H1 (cell line): ENCODE measurements around the gene CACNB4. TPM values are rescaled to one million over a fixed set of nuclear protein-coding genes. Genes with fewer than 3 reads are reported as not detected.

Experiments
- CTCF ChIA-PET: fragments of 300-600 bp; sonication (Branson Sonifier 250); formaldehyde crosslinking; loops from one replicate; lab custom pipeline; 2021; ENCODE audit not compliant: partially characterized antibody; lab: Charles Lee
- POLR2A ChIA-PET: fragments of 300-600 bp; sonication (Branson Sonifier 250); formaldehyde crosslinking; loops from one replicate; lab custom pipeline; 2021; ENCODE audit warnings: inconsistent platforms; ENCODE audit not compliant: partially characterized antibody; lab: Charles Lee
- DNase-seq, 2 experiments: peaks; one replicate each; pipeline versions ENCODE4 v3.0.0 to v3.0.0-alpha.2; 2010 to 2022; ENCODE audit warnings: low spot score in 2 of 2, low read depth in 1 of 2, mixed read lengths in 1 of 2
- FAIRE-seq: peaks from 2 replicates; lab custom pipeline; 2011; peaks lifted over from hg19 to GRCh38; lab: Jason Lieb, UNC
- H2AFZ ChIP-seq: 2 replicates; pipeline ENCODE4 v1.8.1; 2012; ENCODE audit warnings: low read length, inconsistent platforms
- H2AK5ac ChIP-seq: 2 replicates; pipeline ENCODE4 v1.6.1; 2013; ENCODE audit warnings: low read depth, low read length
- H2BK120ac ChIP-seq: replicated peaks from 2 replicates; pipeline ENCODE3; 2013; ENCODE audit warnings: low read depth, low read length, inconsistent platforms
- H2BK12ac ChIP-seq: 2 replicates; pipeline ENCODE4 v1.6.1; 2013; ENCODE audit warnings: low read depth, low read length
- H2BK15ac ChIP-seq: 2 replicates; pipeline ENCODE4 v1.6.1; 2013; ENCODE audit warnings: low read length
- H2BK20ac ChIP-seq: 2 replicates; pipeline ENCODE4 v1.6.1; 2013; ENCODE audit warnings: low read length
- H2BK5ac ChIP-seq: 2 replicates; pipeline ENCODE4 v1.6.1; 2013; ENCODE audit warnings: low read depth, low read length
- H3K14ac ChIP-seq: 2 replicates; pipeline ENCODE4 v1.6.1; 2013; ENCODE audit warnings: inconsistent platforms; ENCODE audit not compliant: insufficient read length
- H3K18ac ChIP-seq: 2 replicates; pipeline ENCODE4 v1.6.1; 2013; ENCODE audit warnings: low read length; ENCODE audit errors: extremely low read depth
- H3K23ac ChIP-seq: 2 replicates; pipeline ENCODE4 v1.6.1; 2013; ENCODE audit warnings: inconsistent platforms; ENCODE audit not compliant: insufficient read length
- H3K23me2 ChIP-seq: 2 replicates; pipeline ENCODE4 v1.6.1; 2013; ENCODE audit warnings: low read depth, low read length
- H3K27ac ChIP-seq: 2 replicates; pipeline ENCODE4 v1.6.1; 2011; ENCODE audit warnings: low read depth, low read length, inconsistent platforms
- H3K27me3 ChIP-seq, 4 experiments: replicated peaks in 1 of 4; 1 replicate in 1 of 4; 2 replicates in 3 of 4; pipeline versions ENCODE4 v1.6.1 to v1.8.1; 2011 to 2013; ENCODE audit warnings: low read length in 3 of 4, mild to moderate bottlenecking in 3 of 4, inconsistent platforms in 2 of 4, mixed read lengths in 2 of 4, moderate library complexity in 1 of 4; ENCODE audit not compliant: control insufficient read depth in 3 of 4, insufficient read depth in 3 of 4; ENCODE audit errors: extremely low read depth in 1 of 4
- H3K36me3 ChIP-seq, 4 experiments: 2 replicates each; pipeline versions ENCODE4 v1.6.1 to v1.8.1; 2011 to 2013; ENCODE audit warnings: mild to moderate bottlenecking in 4 of 4, low read length in 3 of 4, moderate library complexity in 2 of 4, control low read depth in 1 of 4, inconsistent platforms in 1 of 4; ENCODE audit not compliant: insufficient read depth in 4 of 4, control insufficient read depth in 2 of 4
- H3K4ac ChIP-seq: replicated peaks from 2 replicates; pipeline ENCODE3; 2013; ENCODE audit warnings: low read length, low read depth, mixed read lengths, inconsistent platforms; ENCODE audit not compliant: insufficient read length
- H3K4me1 ChIP-seq, 4 experiments: replicated peaks in 1 of 4; 1 replicate in 1 of 4; 2 replicates in 3 of 4; pipeline versions ENCODE4 v1.6.1 to v1.8.1; 2011 to 2013; ENCODE audit warnings: low read length in 3 of 4, inconsistent platforms in 2 of 4, mixed read lengths in 1 of 4; ENCODE audit not compliant: insufficient read depth in 4 of 4, control insufficient read depth in 3 of 4
- H3K4me2 ChIP-seq, 2 experiments: 2 replicates each; pipeline versions ENCODE4 v1.6.1 to v1.8.1; 2011 to 2013; ENCODE audit warnings: low read depth in 2 of 2, low read length in 2 of 2, control low read depth in 1 of 2, inconsistent platforms in 1 of 2, mild to moderate bottlenecking in 1 of 2; ENCODE audit not compliant: insufficient read depth in 1 of 2
- H3K4me3 ChIP-seq, 4 experiments: fragments of 200-600, 300-600 bp in 1 of 4; sonication (generic), shearing (Covaris generic), sonication (Bioruptor Twin) in 1 of 4; 2 replicates each; pipeline versions ENCODE4 v1.5.1 to v1.8.1; 2011 to 2016; ENCODE audit warnings: low read length in 4 of 4, low read depth in 3 of 4, control low read depth in 2 of 4, inconsistent platforms in 2 of 4, mild to moderate bottlenecking in 2 of 4, mixed read lengths in 1 of 4, moderate library complexity in 1 of 4; ENCODE audit not compliant: insufficient read depth in 2 of 4; ENCODE audit errors: extremely low read depth in 1 of 4
- H3K56ac ChIP-seq: replicated peaks from 2 replicates; pipeline ENCODE3; 2013; ENCODE audit warnings: low read depth, mild to moderate bottlenecking, mixed read lengths, low read length, inconsistent platforms; ENCODE audit not compliant: insufficient read length
- H3K79me1 ChIP-seq: 2 replicates; pipeline ENCODE4 v1.6.1; 2013; ENCODE audit warnings: low read depth, low read length, control low read depth
- H3K79me2 ChIP-seq, 2 experiments: 2 replicates each; pipeline versions ENCODE4 v1.6.1 to v1.8.1; 2012 to 2013; ENCODE audit warnings: low read length in 2 of 2, mild to moderate bottlenecking in 2 of 2, inconsistent platforms in 1 of 2; ENCODE audit not compliant: insufficient read depth in 2 of 2, control insufficient read depth in 1 of 2
- H3K9ac ChIP-seq, 4 experiments: replicated peaks in 1 of 4; 1 replicate in 1 of 4; 2 replicates in 3 of 4; pipeline versions ENCODE4 v1.6.1 to v1.8.1; 2011 to 2013; ENCODE audit warnings: low read depth in 3 of 4, low read length in 3 of 4, control low read depth in 2 of 4, mild to moderate bottlenecking in 2 of 4, moderate library complexity in 2 of 4, inconsistent platforms in 1 of 4; ENCODE audit errors: extremely low read depth in 1 of 4
- H3K9me3 ChIP-seq, 2 experiments: 2 replicates each; pipeline versions ENCODE4 v1.6.1 to v1.8.1; 2012 to 2013; ENCODE audit warnings: mild to moderate bottlenecking in 2 of 2, moderate library complexity in 2 of 2, control low read depth in 1 of 2, inconsistent platforms in 1 of 2, low read depth in 1 of 2, low read length in 1 of 2, mixed read lengths in 1 of 2; ENCODE audit not compliant: insufficient read depth in 2 of 2
- H4K20me1 ChIP-seq, 2 experiments: replicated peaks in 1 of 2; 2 replicates each; pipeline versions ENCODE3 to v1.8.1; 2011 to 2013; ENCODE audit warnings: inconsistent platforms in 2 of 2, low read length in 2 of 2, mild to moderate bottlenecking in 1 of 2; ENCODE audit not compliant: insufficient read depth in 2 of 2, control insufficient read depth in 1 of 2
- H4K5ac ChIP-seq: 2 replicates; pipeline ENCODE4 v1.6.1; 2013; ENCODE audit warnings: low read length, low read depth, mixed read lengths, inconsistent platforms; ENCODE audit not compliant: insufficient read length
- H4K8ac ChIP-seq: 2 replicates; pipeline ENCODE4 v1.8.0; 2013; ENCODE audit warnings: mild to moderate bottlenecking, moderate library complexity, low read length, inconsistent platforms; ENCODE audit not compliant: insufficient read depth; ENCODE audit errors: extremely low read depth
- H4K91ac ChIP-seq: replicated peaks from 2 replicates; pipeline ENCODE3; 2013; ENCODE audit warnings: low read length, mixed read lengths, inconsistent platforms; ENCODE audit not compliant: insufficient read length
- ATF2 ChIP-seq: IDR thresholded peaks from 2 replicates; pipeline ENCODE4 v1.6.1; 2012; ENCODE audit warnings: low read length, inconsistent platforms
- CEBPB ChIP-seq: IDR thresholded peaks from 2 replicates; pipeline ENCODE4 v1.6.1; 2012; ENCODE audit warnings: low read depth, low read length
- CREB1 ChIP-seq: IDR thresholded peaks from 2 replicates; pipeline ENCODE4 v1.6.1; 2012; ENCODE audit warnings: inconsistent platforms
- EGR1 ChIP-seq: IDR thresholded peaks from 2 replicates; pipeline ENCODE4 v1.6.1; 2011; ENCODE audit warnings: low read depth, low read length, borderline replicate concordance
- EP300 ChIP-seq, 2 experiments: IDR thresholded peaks; 1 replicate in 1 of 2; 2 replicates in 1 of 2; pipeline ENCODE4 v1.6.1; 2011 to 2012; ENCODE audit warnings: low read depth in 2 of 2, low read length in 2 of 2, mild to moderate bottlenecking in 2 of 2, borderline replicate concordance in 1 of 2, inconsistent platforms in 1 of 2, moderate library complexity in 1 of 2
- KDM5A ChIP-seq: fragments of 200-600 bp; IDR thresholded peaks from 2 replicates; pipeline ENCODE4 v1.7.1; 2012; ENCODE audit warnings: mild to moderate bottlenecking, low read length, inconsistent platforms, mixed read lengths
- NANOG ChIP-seq: IDR thresholded peaks from 2 replicates; pipeline ENCODE4 v1.6.1; 2011; ENCODE audit warnings: low read length, low read depth, mild to moderate bottlenecking, inconsistent platforms; ENCODE audit not compliant: insufficient read depth, poor library complexity, severe bottlenecking
- RAD21 ChIP-seq, 2 experiments: IDR thresholded peaks in 1 of 2; conservative IDR thresholded peaks in 1 of 2; 2 replicates each; pipeline ENCODE4 v1.6.1; 2011; ENCODE audit warnings: low read depth in 2 of 2, low read length in 2 of 2, improper control_type of control experiment in 1 of 2, inconsistent platforms in 1 of 2, mild to moderate bottlenecking in 1 of 2, moderate library complexity in 1 of 2
- SIN3A ChIP-seq, 2 experiments: IDR thresholded peaks in 1 of 2; conservative IDR thresholded peaks in 1 of 2; 2 replicates each; pipeline ENCODE4 v1.6.1; 2011 to 2012; ENCODE audit warnings: low read length in 2 of 2, improper control_type of control experiment in 1 of 2, low read depth in 1 of 2, mild to moderate bottlenecking in 1 of 2
- SP1 ChIP-seq: IDR thresholded peaks from 2 replicates; pipeline ENCODE4 v1.6.1; 2011; ENCODE audit warnings: low read depth, low read length
- SRF ChIP-seq: IDR thresholded peaks from 2 replicates; pipeline ENCODE4 v1.6.1; 2011; ENCODE audit warnings: mild to moderate bottlenecking, low read depth, low read length, moderate library complexity
- WGBS, 2 experiments: shearing (Covaris generic) in 1 of 2; methylation state at CpG; one replicate each; pipeline versions ENCODE4 v1.1.6 to v1.1.7; 2013 to 2015; ENCODE audit warnings: low lambda C conversion rate in 2 of 2, mixed read lengths in 2 of 2, inconsistent platforms in 1 of 2, low coverage in 1 of 2, missing lambda C conversion rate in 1 of 2; ENCODE audit not compliant: insufficient replicate concordance in 2 of 2, insufficient coverage in 1 of 2, insufficient read length in 1 of 2; ENCODE audit errors: extremely low coverage in 1 of 2, missing lambda C conversion rate in 1 of 2; 5-methylcytosine and 5-hydroxymethylcytosine counted together
- polyA plus RNA-seq, 7 experiments: library from polyadenylated mRNA; depleted of rRNA in 3 of 7; stranded (reverse) in 5 of 7; unstranded in 2 of 7; fragments of >200 nt in 5 of 7; fragments of 200-250 nt in 2 of 7; gene quantifications; 1 replicate in 5 of 7; 2 replicates in 1 of 7; 4 replicates in 1 of 7; pipeline versions ENCODE4 v1.2.1 to v1.2.3, GENCODE V29; 2011 to 2013; ENCODE audit warnings: missing spikeins in 2 of 7, mixed read lengths in 2 of 7
- total RNA-seq: library from RNA; stranded (reverse); fragmentation: NEBNext Ultra II Directional; extraction: Animal tissue kit (Norgen Biotek cat#: 25700); gene quantifications from 2 replicates; pipeline ENCODE4 v1.2.1, GENCODE V29; 2021

Gene CACNB4
- total and polyA plus RNA-seq, 2 of the 8 experiments (the other 6 are each of a cell fraction or from before 2014, with no cell fraction given): 2.0 to 4.0 TPM

- no peaks in the 10 kb centered on the region for H3K79me2 ChIP-seq
- H2BK15ac ChIP-seq: no peak overlapping the region
- CTCF ChIA-PET: interaction anchor here (1.0 to 3.1 kb wide), 2 partner anchors 14 to 69 kb away, joined by 3 to 8 read pairs; no protein-coding TSS in a partner anchor
- FAIRE-seq: no peak
- H2BK120ac ChIP-seq: no peak overlapping the region
- no peak overlapping the region for H3K4me3 ChIP-seq
- H4K5ac ChIP-seq: no peak overlapping the region
- peaks cover 20% of the 10 kb centered on the region for H3K23me2 ChIP-seq
- H2BK5ac ChIP-seq: no peak overlapping the region
- H2BK12ac ChIP-seq: no peak overlapping the region
- no peak overlapping the region for H3K4ac ChIP-seq
- H3K18ac ChIP-seq: no peak overlapping the region
- no peak overlapping the region for H3K9ac ChIP-seq
- POLR2A ChIA-PET: interaction anchor here (0.7 kb wide), 1 partner anchor 540 kb away, joined by 4 read pairs; no protein-coding TSS in a partner anchor
- H3K79me1 ChIP-seq: no peaks in the 10 kb centered on the region
- no peak overlapping the region for H3K27ac ChIP-seq
- peaks cover 0 to 4% (median 1%) of the 10 kb centered on the region in 4 experiments; a peak in 4 of 7 replicates for H3K4me1 ChIP-seq
- H3K14ac ChIP-seq: no peak overlapping the region
- H4K91ac ChIP-seq: no peak overlapping the region
- no peak overlapping the region for H3K56ac ChIP-seq
- TF ChIP-seq SP1: no peak
- TF ChIP-seq EP300 (IDR thresholded peaks at IDR 0.05; ENCODE audit: borderline replicate concordance in 1 of 2, low read depth in 2 of 2, low read length in 2 of 2): no peak
- no peak for TF ChIP-seq SIN3A (conservative IDR thresholded peaks at IDR 0.05 in 1 of 2, IDR thresholded peaks at IDR 0.05 in 1 of 2; ENCODE audit: low read depth in 1 of 2, low read length in 2 of 2)
- no peak for TF ChIP-seq EGR1
- no peak for TF ChIP-seq KDM5A
- TF ChIP-seq NANOG: no peak
- TF ChIP-seq RAD21 (IDR thresholded peaks at IDR 0.05 in 1 of 2, conservative IDR thresholded peaks at IDR 0.05 in 1 of 2; ENCODE audit: low read depth in 2 of 2, low read length in 2 of 2): no peak
- TF ChIP-seq SRF: no peak
- TF ChIP-seq CREB1: no peak
- no peak for TF ChIP-seq ATF2
- TF ChIP-seq CEBPB: no peak
- no peak overlapping the region for H4K8ac ChIP-seq
- H3K27me3 ChIP-seq: peaks cover 20 to 39% (median 31%) of the 10 kb centered on the region in 4 experiments
- no peaks in the 10 kb centered on the region for H3K9me3 ChIP-seq
- 90% methylated on average over 1 of the region's 1 CpG; no CpG with 5 or more reads in 1 of the 2 experiments for WGBS, 2 experiments
- no peaks in the 10 kb centered on the region for H4K20me1 ChIP-seq
- no peak overlapping the region for H3K23ac ChIP-seq
- no peak overlapping the region for H2BK20ac ChIP-seq
- H3K36me3 ChIP-seq: no peaks in the 10 kb centered on the region
- no peak overlapping the region for H2AK5ac ChIP-seq
- no peak for DNase-seq
- H2AFZ ChIP-seq: no peak overlapping the region
- no peak overlapping the region for H3K4me2 ChIP-seq
Measured at GRCh38 chr2:152095146-152095545, 3.7 kb downstream of the CACNB4 start.
